HTR-8/SVneo (cell line): ENCODE results near the gene PLEKHA5.
"Not testable (repeated sequence)": the region's sequence is repeated elsewhere in the genome, so short reads cannot be mapped to it uniquely, and the experiment has no call there.

Experiments used
- DNase-seq: peaks from one replicate; pipeline ENCODE4 v3.0.0; 2011; ENCODE audit warnings: low spot score, mixed read lengths; ENCODE audit not compliant: insufficient read length
- FAIRE-seq: peaks from 2 replicates; lab custom pipeline; 2011; peaks lifted over from hg19 to GRCh38; lab: Jason Lieb, UNC

PLEKHA5 gene

GRCh38 chr12:19387161-19387560, 257.6 kb downstream of the PLEKHA5 start:
- no peak for FAIRE-seq
- no peak for DNase-seq

- FAIRE-seq (no peak), DNase-seq (no peak)
Observed at GRCh38 chr12:19388131-19388549, 258.6 kb downstream of the PLEKHA5 start.

- FAIRE-seq (no peak), DNase-seq (no peak)
Observed at GRCh38 chr12:19390051-19390598, 260.6 kb downstream of the PLEKHA5 start.

- DNase-seq, FAIRE-seq: not testable (repeated sequence)
Observed at GRCh38 chr12:19392644-19393043, 263.1 kb downstream of the PLEKHA5 start.

- FAIRE-seq (no peak), DNase-seq (no peak)
Observed at GRCh38 chr12:19394385-19394784, 264.9 kb downstream of the PLEKHA5 start.

GRCh38 chr12:19397534-19397933, 268.0 kb downstream of the PLEKHA5 start:
- DNase-seq (peak; percentile 38), FAIRE-seq (no peak)

GRCh38 chr12:19398376-19399363, 269.1 kb downstream of the PLEKHA5 start:
- FAIRE-seq (no peak), DNase-seq (no peak)

GRCh38 chr12:19400649-19401285, 271.2 kb downstream of the PLEKHA5 start:
- FAIRE-seq, DNase-seq: not testable (repeated sequence)

GRCh38 chr12:19402211-19402610, 272.7 kb downstream of the PLEKHA5 start:
- DNase-seq = no peak
- no peak for FAIRE-seq

- DNase-seq (no peak), FAIRE-seq (no peak)
Observed at GRCh38 chr12:19402743-19403431, 273.4 kb downstream of the PLEKHA5 start.

- FAIRE-seq = no peak
Observed at GRCh38 chr12:19404242-19404880, 274.8 kb downstream of the PLEKHA5 start.

GRCh38 chr12:19409376-19409775, 279.8 kb downstream of the PLEKHA5 start:
- FAIRE-seq = no peak
- no peak for DNase-seq

More at GRCh38 chr12:19404242-19404880, 274.8 kb downstream of the PLEKHA5 start:
- DNase-seq = no peak

GRCh38 chr12:19410211-19410610, 280.7 kb downstream of the PLEKHA5 start:
- DNase-seq (no peak), FAIRE-seq (no peak)

GRCh38 chr12:19410629-19411185, 281.2 kb downstream of the PLEKHA5 start:
- FAIRE-seq = no peak
- no peak for DNase-seq

- FAIRE-seq (no peak), DNase-seq (no peak)
Observed at GRCh38 chr12:19411234-19412204, 282.0 kb downstream of the PLEKHA5 start.

GRCh38 chr12:19412844-19413243, 283.3 kb downstream of the PLEKHA5 start:
- FAIRE-seq (no peak), DNase-seq (no peak)

GRCh38 chr12:19413582-19413981, 284.0 kb downstream of the PLEKHA5 start:
- DNase-seq, FAIRE-seq: not testable (repeated sequence)

- no peak for FAIRE-seq
Observed at GRCh38 chr12:19415563-19415962, 286.0 kb downstream of the PLEKHA5 start.

More at GRCh38 chr12:19415563-19415962, 286.0 kb downstream of the PLEKHA5 start:
- no peak for DNase-seq
